Measurements from ENCODE around the gene TIAM1.

GRCh38 chr21:31290765-31291164, 53.3 kb downstream of the TIAM1 start:
- TF ChIP-seq, protein P1, sequence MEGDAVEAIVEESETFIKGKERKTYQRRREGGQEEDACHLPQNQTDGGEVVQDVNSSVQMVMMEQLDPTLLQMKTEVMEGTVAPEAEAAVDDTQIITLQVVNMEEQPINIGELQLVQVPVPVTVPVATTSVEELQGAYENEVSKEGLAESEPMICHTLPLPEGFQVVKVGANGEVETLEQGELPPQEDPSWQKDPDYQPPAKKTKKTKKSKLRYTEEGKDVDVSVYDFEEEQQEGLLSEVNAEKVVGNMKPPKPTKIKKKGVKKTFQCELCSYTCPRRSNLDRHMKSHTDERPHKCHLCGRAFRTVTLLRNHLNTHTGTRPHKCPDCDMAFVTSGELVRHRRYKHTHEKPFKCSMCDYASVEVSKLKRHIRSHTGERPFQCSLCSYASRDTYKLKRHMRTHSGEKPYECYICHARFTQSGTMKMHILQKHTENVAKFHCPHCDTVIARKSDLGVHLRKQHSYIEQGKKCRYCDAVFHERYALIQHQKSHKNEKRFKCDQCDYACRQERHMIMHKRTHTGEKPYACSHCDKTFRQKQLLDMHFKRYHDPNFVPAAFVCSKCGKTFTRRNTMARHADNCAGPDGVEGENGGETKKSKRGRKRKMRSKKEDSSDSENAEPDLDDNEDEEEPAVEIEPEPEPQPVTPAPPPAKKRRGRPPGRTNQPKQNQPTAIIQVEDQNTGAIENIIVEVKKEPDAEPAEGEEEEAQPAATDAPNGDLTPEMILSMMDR (IDR thresholded peaks at IDR 0.05; ENCODE audit: borderline replicate concordance, extremely low read depth, low read length, poor library complexity, severe bottlenecking), result no peak
- no peak for TF ChIP-seq EZH2 (IDR thresholded peaks at IDR 0.05; ENCODE audit: borderline replicate concordance, low read depth, low read length, severe bottlenecking)

All from DND-41 (cell line).